ENCODE results near the gene ATP8B3.

Gene ATP8B3

GRCh38 chr19:1750343-1751021 lies 61.6 kb downstream of the ATP8B3 start:
- no peak for TF ChIP-seq CTCF (IDR thresholded peaks at IDR 0.05; ENCODE audit: control insufficient read depth, insufficient read depth, low read depth, low read length, missing control alignments)

GRCh38 chr19:1749373-1750342 lies 62.4 kb downstream of the ATP8B3 start:
- H3K4me3 ChIP-seq (ENCODE audit: control insufficient read depth, low read depth, low read length): no peak overlapping the region
- no peak for TF ChIP-seq CTCF (IDR thresholded peaks at IDR 0.05; ENCODE audit: control insufficient read depth, insufficient read depth, low read depth, low read length, missing control alignments)
- DNase-seq (ENCODE audit: low read depth): no peak

More at GRCh38 chr19:1750343-1751021, 61.6 kb downstream of the ATP8B3 start:
- DNase-seq (ENCODE audit: low read depth): no peak
- H3K4me3 ChIP-seq (ENCODE audit: control insufficient read depth, low read depth, low read length): no peak overlapping the region

GRCh38 chr19:1748873-1749341 lies 63.2 kb downstream of the ATP8B3 start:
- no peak for TF ChIP-seq CTCF (IDR thresholded peaks at IDR 0.05; ENCODE audit: control insufficient read depth, insufficient read depth, low read depth, low read length, missing control alignments)
- H3K4me3 ChIP-seq (ENCODE audit: control insufficient read depth, low read depth, low read length): no peak overlapping the region
- no peak for DNase-seq (ENCODE audit: low read depth)

- H3K4me3 ChIP-seq (ENCODE audit: control insufficient read depth, low read depth, low read length): no peak overlapping the region
- DNase-seq (ENCODE audit: low read depth): no peak
- TF ChIP-seq CTCF (IDR thresholded peaks at IDR 0.05; ENCODE audit: control insufficient read depth, insufficient read depth, low read depth, low read length, missing control alignments): no peak
Observed at GRCh38 chr19:1748115-1748872, 63.8 kb downstream of the ATP8B3 start.

- TF ChIP-seq CTCF (IDR thresholded peaks at IDR 0.05; ENCODE audit: control insufficient read depth, insufficient read depth, low read depth, low read length, missing control alignments): no peak
- peak; percentile 31 for DNase-seq (ENCODE audit: low read depth)
- no peak overlapping the region for H3K4me3 ChIP-seq (ENCODE audit: control insufficient read depth, low read depth, low read length)
Observed at GRCh38 chr19:1747285-1748114, 64.6 kb downstream of the ATP8B3 start.
